HT-29 (cell line): Measurements from ENCODE around the gene RAPGEF1. TPM values are rescaled to one million over a fixed set of nuclear protein-coding genes. Genes with fewer than 3 reads are reported as not detected.
"Not testable (repeated sequence)": the region's sequence is repeated elsewhere in the genome, so short reads cannot be mapped to it uniquely, and the experiment has no call there.

Source experiments
- DNase-seq: peaks from one replicate; pipeline ENCODE4 v3.0.0-alpha.2; 2015; ENCODE audit warnings: low spot score
- total RNA-seq: library from RNA; depleted of rRNA; stranded (reverse); fragments of >200 nt; shearing (Covaris generic); gene quantifications from 2 replicates; pipeline ENCODE4 v1.2.3, GENCODE V29; 2014; rRNA removed

RAPGEF1 gene
- total RNA-seq, result 15.7 and 15.8 TPM in 2 replicates

GRCh38 chr9:131739959-131740648 is at the start of gene RAPGEF1:
Gene RAPGEF1 (minus strand): TSS chr9:131740076. CDS start chr9:131739830, 246 bp downstream.
- DNase-seq, result peak; percentile 24

GRCh38 chr9:131788851-131789250 is 49.0 kb upstream of the RAPGEF1 start:
- DNase-seq, result no peak

- DNase-seq, result no peak
Observed at GRCh38 chr9:131787838-131788237, 48.0 kb upstream of the RAPGEF1 start.

GRCh38 chr9:131784748-131785501 is 45.0 kb upstream of the RAPGEF1 start:
- no peak for DNase-seq

- no peak for DNase-seq
Observed at GRCh38 chr9:131781069-131781468, 41.2 kb upstream of the RAPGEF1 start.

GRCh38 chr9:131776473-131776872 is 36.6 kb upstream of the RAPGEF1 start:
- DNase-seq, result peak; percentile 48

GRCh38 chr9:131776036-131776435 is 36.2 kb upstream of the RAPGEF1 start:
- DNase-seq, result no peak

GRCh38 chr9:131774636-131775035 is 34.8 kb upstream of the RAPGEF1 start:
- DNase-seq, result no peak

- DNase-seq, result peak; percentile 79
Observed at GRCh38 chr9:131773911-131774379, 34.1 kb upstream of the RAPGEF1 start.

- DNase-seq, result no peak
Observed at GRCh38 chr9:131772940-131773339, 33.1 kb upstream of the RAPGEF1 start.

GRCh38 chr9:131771646-131772045 is 31.8 kb upstream of the RAPGEF1 start:
- DNase-seq, result no peak

- DNase-seq, result no peak
Observed at GRCh38 chr9:131769361-131769760, 29.5 kb upstream of the RAPGEF1 start.

- no peak for DNase-seq
Observed at GRCh38 chr9:131764568-131764967, 24.7 kb upstream of the RAPGEF1 start.

GRCh38 chr9:131762356-131762932 is 22.6 kb upstream of the RAPGEF1 start:
- peak; percentile 75 for DNase-seq

GRCh38 chr9:131759017-131759647 is 19.3 kb upstream of the RAPGEF1 start:
- DNase-seq, result no peak

GRCh38 chr9:131757549-131757948 is 17.7 kb upstream of the RAPGEF1 start:
- no peak for DNase-seq

- DNase-seq, result peak; percentile 88
Observed at GRCh38 chr9:131755541-131756198, 15.8 kb upstream of the RAPGEF1 start.

- no peak for DNase-seq
Observed at GRCh38 chr9:131754846-131755245, 15.0 kb upstream of the RAPGEF1 start.

GRCh38 chr9:131753751-131754150 is 13.9 kb upstream of the RAPGEF1 start:
- not testable (repeated sequence) for DNase-seq

- no peak for DNase-seq
Observed at GRCh38 chr9:131752231-131752884, 12.5 kb upstream of the RAPGEF1 start.

- no peak for DNase-seq
Observed at GRCh38 chr9:131748411-131748955, 8.6 kb upstream of the RAPGEF1 start.
